Endothelial cell of umbilical vein (primary cell): Measurements from ENCODE around the gene KIF1B. TPM values are rescaled to one million over a fixed set of nuclear protein-coding genes. Genes with fewer than 3 reads are reported as not detected.

Experiments
- BruUV-seq: library from RNA; stranded (reverse); fragments of 400-500 nt; replicated peaks from 2 replicates; lab custom pipeline; 2021; lab: Mats Ljungman, UMichigan
- CTCF ChIA-PET: fragments of 300-600, 350-600 bp; sonication (Branson Sonifier 250); formaldehyde crosslinking; loops from one replicate; lab custom pipeline; 2021; ENCODE audit warnings: antibody characterized with exemption, inconsistent platforms; lab: Charles Lee
- POLR2A ChIA-PET: fragments of 300-600, 350-600 bp; sonication (Branson Sonifier 250); formaldehyde crosslinking; loops from one replicate; lab custom pipeline; 2021; ENCODE audit warnings: antibody characterized with exemption, inconsistent platforms; lab: Charles Lee
- DNase-seq: peaks from one replicate; pipeline ENCODE4 v3.0.0-alpha.2; 2011; ENCODE audit warnings: low read depth, low spot score
- FAIRE-seq: peaks from 2 replicates; lab custom pipeline; 2011; peaks lifted over from hg19 to GRCh38; lab: Jason Lieb, UNC
- H2AFZ ChIP-seq: 2 replicates; pipeline ENCODE4 v1.6.0; 2012; ENCODE audit warnings: low read depth, low read length, control low read depth, inconsistent platforms
- H3K27ac ChIP-seq: 2 replicates; pipeline ENCODE4 v1.5.1; 2011; ENCODE audit warnings: low read depth, mild to moderate bottlenecking, control low read depth, low read length, moderate library complexity; ENCODE audit not compliant: insufficient read depth
- H3K27me3 ChIP-seq, 2 experiments: 2 replicates each; pipeline versions ENCODE4 v1.6.0 to v1.6.1; 2011; ENCODE audit warnings: low read length in 2 of 2, mixed read lengths in 1 of 2; ENCODE audit not compliant: control insufficient read depth in 2 of 2, insufficient read depth in 2 of 2
- H3K36me3 ChIP-seq, 2 experiments: 2 replicates in 1 of 2; 3 replicates in 1 of 2; pipeline ENCODE4 v1.5.1; 2011; ENCODE audit warnings: low read length in 2 of 2, mild to moderate bottlenecking in 1 of 2, moderate library complexity in 1 of 2; ENCODE audit not compliant: control insufficient read depth in 2 of 2, insufficient read depth in 2 of 2; ENCODE audit errors: extremely low read depth in 1 of 2
- H3K4me1 ChIP-seq: 3 replicates; pipeline ENCODE4 v1.5.1; 2011; ENCODE audit warnings: mild to moderate bottlenecking, low read length; ENCODE audit not compliant: control insufficient read depth, insufficient read depth; ENCODE audit errors: extremely low read depth
- H3K4me2 ChIP-seq: 2 replicates; pipeline ENCODE4 v1.6.1; 2011; ENCODE audit warnings: low read length, control low read depth, mixed read lengths; ENCODE audit not compliant: insufficient read depth
- H3K4me3 ChIP-seq, 3 experiments: fragments of 200-600 bp in 1 of 3; sonication (generic), shearing (Covaris generic) in 1 of 3; replicated peaks in 1 of 3; 2 replicates each; pipeline ENCODE4 v1.5.1; 2011 to 2016; ENCODE audit warnings: control low read depth in 3 of 3, low read length in 3 of 3, mild to moderate bottlenecking in 2 of 3, inconsistent platforms in 1 of 3, low read depth in 1 of 3, moderate library complexity in 1 of 3; ENCODE audit not compliant: insufficient read depth in 1 of 3
- H3K79me2 ChIP-seq: 2 replicates; pipeline ENCODE4 v1.6.0; 2012; ENCODE audit warnings: low read length, inconsistent platforms; ENCODE audit not compliant: control insufficient read depth, insufficient read depth
- H3K9ac ChIP-seq: replicated peaks from 2 replicates; pipeline ENCODE3; 2011; ENCODE audit warnings: low read length, control low read depth; ENCODE audit not compliant: insufficient read depth; ENCODE audit errors: extremely low read depth
- H3K9me1 ChIP-seq: replicated peaks from 3 replicates; pipeline ENCODE4 v1.6.0; 2011; ENCODE audit warnings: mild to moderate bottlenecking, low read length; ENCODE audit not compliant: control insufficient read depth, insufficient read depth; ENCODE audit errors: extremely low read depth
- H3K9me3 ChIP-seq: replicated peaks from 2 replicates; pipeline ENCODE4 v1.5.1; 2012; ENCODE audit warnings: low read length, inconsistent platforms; ENCODE audit not compliant: control insufficient read depth, insufficient read depth
- H4K20me1 ChIP-seq: replicated peaks from 2 replicates; pipeline ENCODE3; 2011; ENCODE audit warnings: mild to moderate bottlenecking, low read length; ENCODE audit not compliant: control insufficient read depth, insufficient read depth; ENCODE audit errors: extremely low read depth
- EZH2 ChIP-seq: IDR thresholded peaks from 2 replicates; pipeline ENCODE4 v1.6.1; 2012; ENCODE audit warnings: borderline replicate concordance, low read depth, mild to moderate bottlenecking, moderate library complexity, low read length, inconsistent platforms; ENCODE audit not compliant: severe bottlenecking
- FOS ChIP-seq: IDR thresholded peaks from 2 replicates; pipeline ENCODE4 v1.6.1; 2011; ENCODE audit warnings: mild to moderate bottlenecking, low read length, moderate library complexity, borderline replicate concordance; ENCODE audit not compliant: insufficient read depth
- GATA2 ChIP-seq: IDR thresholded peaks from 2 replicates; pipeline ENCODE4 v1.7.0; 2011; ENCODE audit warnings: low read depth, mild to moderate bottlenecking, moderate library complexity, mixed read lengths, low read length; ENCODE audit not compliant: insufficient read length, insufficient read depth
- JUN ChIP-seq: IDR thresholded peaks from 2 replicates; pipeline ENCODE4 v1.6.1; 2011; ENCODE audit warnings: borderline replicate concordance, low read depth; ENCODE audit not compliant: insufficient read length, insufficient read depth
- MYC ChIP-seq: IDR thresholded peaks from one replicate; pipeline ENCODE4 v1.6.1; 2011; ENCODE audit warnings: mild to moderate bottlenecking, low read depth, low read length
- POLR2A ChIP-seq: IDR thresholded peaks from 2 replicates; pipeline ENCODE4 v1.6.1; 2012; ENCODE audit warnings: low read depth, mild to moderate bottlenecking, control low read depth, low read length
- dilution Hi-C: fragments of 300-500 bp; cut with MboI; formaldehyde crosslinking; loops from one replicate; pipeline ENCODE4 v1.15.0; 2019; ENCODE audit warnings: low sequenced_read_pairs; ENCODE audit not compliant: extremely low pct_ligation_motif_present
- intact Hi-C: fragments of 100-400 bp; cut with micrococcal nuclease; formaldehyde crosslinking; loops from one replicate; pipeline ENCODE4 v1.10.0; 2022
- polyA plus RNA-seq, 4 experiments: library from polyadenylated mRNA; depleted of rRNA in 3 of 4; stranded (reverse) in 3 of 4; unstranded in 1 of 4; fragments of >200 nt; gene quantifications; 2 replicates each; pipeline versions ENCODE4 v1.2.1 to v1.2.3, GENCODE V29; 2011 to 2012; ENCODE audit warnings: missing spikeins in 1 of 4
- total RNA-seq: library from RNA; stranded (reverse); gene quantifications from 2 replicates; pipeline ENCODE4 v1.2.3, GENCODE V29; 2021
- TF ChIP-seq, protein P1 (sequence below), 2 donors: IDR thresholded peaks; 1 replicate in 1 of 2; 2 replicates in 1 of 2; pipeline ENCODE4 v1.5.1; 2011; ENCODE audit warnings: low read length in 2 of 2, mild to moderate bottlenecking in 2 of 2, moderate library complexity in 2 of 2, control low read depth in 1 of 2, inconsistent platforms in 1 of 2, low read depth in 1 of 2; ENCODE audit not compliant: insufficient read depth in 1 of 2; ENCODE audit errors: extremely low read depth in 1 of 2
- TF ChIP-seq, protein P2 (sequence below): IDR thresholded peaks from 2 replicates; pipeline ENCODE4 v1.6.1; 2011; ENCODE audit not compliant: insufficient read depth, insufficient read length

KIF1B gene
- total and polyA plus RNA-seq, 2 donors (not counting 3 experiments of a cell fraction or from before 2014, with no cell fraction given) = 14.8 to 58.6 TPM

DNA sequence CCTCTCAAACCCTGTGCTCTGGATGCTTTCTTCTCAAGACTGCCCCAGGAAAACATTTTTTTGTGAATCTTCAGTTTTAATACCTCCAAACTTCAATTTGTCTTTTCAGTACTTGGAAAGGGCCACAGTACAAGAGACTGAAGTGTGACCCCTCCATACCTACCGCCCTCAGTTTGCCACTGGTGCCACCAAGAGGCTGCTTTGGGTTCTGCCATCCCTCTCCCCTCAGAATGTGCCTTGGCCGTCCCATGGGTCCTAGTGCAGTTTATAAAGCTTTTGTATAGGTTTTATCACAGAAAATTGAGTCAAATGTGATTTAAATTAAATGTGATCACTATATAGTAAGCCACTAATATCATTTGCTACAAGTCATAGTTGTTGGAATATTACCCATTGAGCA lies 127.7 kb downstream of the KIF1B start:
- TF ChIP-seq, protein P1, sequence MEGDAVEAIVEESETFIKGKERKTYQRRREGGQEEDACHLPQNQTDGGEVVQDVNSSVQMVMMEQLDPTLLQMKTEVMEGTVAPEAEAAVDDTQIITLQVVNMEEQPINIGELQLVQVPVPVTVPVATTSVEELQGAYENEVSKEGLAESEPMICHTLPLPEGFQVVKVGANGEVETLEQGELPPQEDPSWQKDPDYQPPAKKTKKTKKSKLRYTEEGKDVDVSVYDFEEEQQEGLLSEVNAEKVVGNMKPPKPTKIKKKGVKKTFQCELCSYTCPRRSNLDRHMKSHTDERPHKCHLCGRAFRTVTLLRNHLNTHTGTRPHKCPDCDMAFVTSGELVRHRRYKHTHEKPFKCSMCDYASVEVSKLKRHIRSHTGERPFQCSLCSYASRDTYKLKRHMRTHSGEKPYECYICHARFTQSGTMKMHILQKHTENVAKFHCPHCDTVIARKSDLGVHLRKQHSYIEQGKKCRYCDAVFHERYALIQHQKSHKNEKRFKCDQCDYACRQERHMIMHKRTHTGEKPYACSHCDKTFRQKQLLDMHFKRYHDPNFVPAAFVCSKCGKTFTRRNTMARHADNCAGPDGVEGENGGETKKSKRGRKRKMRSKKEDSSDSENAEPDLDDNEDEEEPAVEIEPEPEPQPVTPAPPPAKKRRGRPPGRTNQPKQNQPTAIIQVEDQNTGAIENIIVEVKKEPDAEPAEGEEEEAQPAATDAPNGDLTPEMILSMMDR (IDR thresholded peaks at IDR 0.05; ENCODE audit: extremely low read depth in 1 of 2, insufficient read depth in 1 of 2, low read depth in 1 of 2, low read length in 2 of 2) = peak; percentile 65 to 75
- no peak for TF ChIP-seq POLR2A
- TF ChIP-seq GATA2 = no peak
- no peak for TF ChIP-seq JUN
- TF ChIP-seq MYC = no peak
- TF ChIP-seq EZH2 = no peak
- no peak for TF ChIP-seq FOS
- TF ChIP-seq, protein P2, sequence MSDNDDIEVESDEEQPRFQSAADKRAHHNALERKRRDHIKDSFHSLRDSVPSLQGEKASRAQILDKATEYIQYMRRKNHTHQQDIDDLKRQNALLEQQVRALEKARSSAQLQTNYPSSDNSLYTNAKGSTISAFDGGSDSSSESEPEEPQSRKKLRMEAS = no peak
- H3K4me1 ChIP-seq = peaks cover 10% of the 10 kb centered on the region
- BruUV-seq = no TSS peak
- dilution Hi-C loops (no loop called here), intact Hi-C loops (loop anchor here (1.0 to 5.0 kb wide), 4 partner anchors 128 to 386 kb away; partner anchors contain the start of genes KIF1B and UBE4B)
- H3K4me2 ChIP-seq = no peak overlapping the region
- no peaks in the 10 kb centered on the region for H3K9me1 ChIP-seq
- no peak overlapping the region for H2AFZ ChIP-seq
- H3K9me3 ChIP-seq = no peaks in the 10 kb centered on the region
- H4K20me1 ChIP-seq = no peaks in the 10 kb centered on the region
- ChIA-PET POLR2A (no interaction called here), CTCF (interaction anchor here (0.6 to 2.8 kb wide), 8 partner anchors 9 to 388 kb away, joined by 3 to 24 read pairs (median 3); partner anchors contain the start of gene KIF1B)
- no peaks in the 10 kb centered on the region for H3K27me3 ChIP-seq
- no peak overlapping the region for H3K9ac ChIP-seq
- FAIRE-seq (peak; percentile 63), DNase-seq (peak; percentile 58)
- no peaks in the 10 kb centered on the region for H3K79me2 ChIP-seq
- peaks cover 3 to 12% of the 10 kb centered on the region in 2 experiments for H3K36me3 ChIP-seq
- no peak overlapping the region for H3K27ac ChIP-seq
- no peak overlapping the region for H3K4me3 ChIP-seq
